K562 (cell line): ENCODE data around the gene FBLN2. TPM values are rescaled to one million over a fixed set of nuclear protein-coding genes. Genes with fewer than 3 reads are reported as not detected.

Experiments used
- ATAC-seq: fragments of 200-7000 bp; cut with Tn5 transposase; 3 replicates; pipeline ENCODE4 v1.9.1; 2020; ENCODE audit warnings: moderate library complexity
- BruUV-seq: library from RNA; stranded (reverse); fragments of 400-500 nt; replicated peaks from 2 replicates; lab custom pipeline; 2021; lab: Mats Ljungman, UMichigan
- CTCF ChIA-PET: fragments of 300-600 bp; formaldehyde crosslinking; extraction: SDS; loops from one replicate; lab custom pipeline; 2021; ENCODE audit warnings: low intra/inter-chr PET ratio; lab: Yijun Ruan, JAX
- POLR2A ChIA-PET: fragments of 300-600, 350-650 bp; sonication (Branson Sonifier 250); formaldehyde crosslinking; extraction: SDS; loops from one replicate; lab custom pipeline; 2021; ENCODE audit warnings: antibody characterized with exemption, inconsistent platforms; lab: Yijun Ruan, JAX
- DNase-seq, 4 experiments: peaks; one replicate each; pipeline versions ENCODE4 v3.0.0 to v3.0.0-alpha.2; 2011 to 2018; ENCODE audit warnings: low spot score in 3 of 4, mixed read lengths in 3 of 4; ENCODE audit errors: extremely low read depth in 1 of 4
- FAIRE-seq: peaks from 2 replicates; lab custom pipeline; 2011; peaks lifted over from hg19 to GRCh38; lab: Jason Lieb, UNC
- H2AFZ ChIP-seq: 2 replicates; pipeline ENCODE4 v1.6.0; 2011; ENCODE audit warnings: low read depth, low read length, control low read depth, inconsistent platforms
- H3K27ac ChIP-seq: fragments of 200-600 bp; 3 replicates; pipeline ENCODE4 v1.8.0; 2011; ENCODE audit warnings: low read depth, mild to moderate bottlenecking, control low read depth, inconsistent platforms, low read length, moderate library complexity, mixed read lengths; ENCODE audit errors: extremely low read depth
- H3K27me3 ChIP-seq, 2 experiments: fragments of 300-600 bp in 1 of 2; 2 replicates in 1 of 2; 3 replicates in 1 of 2; pipeline versions ENCODE4 v1.6.0 to v1.8.0; 2011; ENCODE audit warnings: inconsistent platforms in 2 of 2, low read length in 2 of 2, mild to moderate bottlenecking in 1 of 2, mixed read lengths in 1 of 2, moderate library complexity in 1 of 2; ENCODE audit not compliant: control insufficient read depth in 2 of 2, insufficient read depth in 2 of 2
- H3K36me3 ChIP-seq: fragments of 300-600 bp; 3 replicates; pipeline ENCODE4 v1.8.0; 2011; ENCODE audit warnings: mild to moderate bottlenecking, low read length, inconsistent platforms; ENCODE audit not compliant: control insufficient read depth, insufficient read depth
- H3K4me1 ChIP-seq, 2 experiments: fragments of 200-600 bp in 1 of 2; replicated peaks in 1 of 2; 2 replicates in 1 of 2; 3 replicates in 1 of 2; pipeline versions ENCODE4 v1.5.1 to v1.8.0; 2011; ENCODE audit warnings: inconsistent platforms in 2 of 2, low read length in 2 of 2, mild to moderate bottlenecking in 1 of 2, mixed read lengths in 1 of 2, moderate library complexity in 1 of 2; ENCODE audit not compliant: control insufficient read depth in 2 of 2, insufficient read depth in 2 of 2
- H3K4me2 ChIP-seq: 2 replicates; pipeline ENCODE4 v1.6.1; 2011; ENCODE audit warnings: low read length, control low read depth, inconsistent platforms, mixed read lengths; ENCODE audit not compliant: insufficient read depth
- H3K4me3 ChIP-seq: fragments of 200-600 bp; sonication (generic), shearing (Covaris generic); 2 replicates; pipeline ENCODE4 v1.5.1; 2016; ENCODE audit warnings: control low read depth, inconsistent platforms
- H3K79me2 ChIP-seq: fragments of 200-600 bp; 3 replicates; pipeline ENCODE4 v1.8.0; 2011; ENCODE audit warnings: low read length, inconsistent platforms; ENCODE audit not compliant: control insufficient read depth, insufficient read depth
- H3K9ac ChIP-seq, 2 experiments: 2 replicates each; pipeline versions ENCODE4 v1.6.0 to v1.6.1; 2011; ENCODE audit warnings: low read depth in 2 of 2, low read length in 2 of 2, control low read depth in 1 of 2, inconsistent platforms in 1 of 2, mild to moderate bottlenecking in 1 of 2, mixed read lengths in 1 of 2; ENCODE audit not compliant: insufficient read depth in 1 of 2
- H3K9me1 ChIP-seq: one replicate; pipeline ENCODE4 v1.6.0; 2011; ENCODE audit warnings: inconsistent platforms, mild to moderate bottlenecking, low read length, moderate library complexity; ENCODE audit not compliant: control insufficient read depth, insufficient read depth
- H3K9me3 ChIP-seq: replicated peaks from 2 replicates; pipeline ENCODE4 v1.5.1; 2011; ENCODE audit warnings: low read depth, low read length, inconsistent platforms; ENCODE audit not compliant: control insufficient read depth, insufficient read depth
- H4K20me1 ChIP-seq: replicated peaks from 2 replicates; pipeline ENCODE4 v1.6.1; 2011; ENCODE audit warnings: low read length, inconsistent platforms, mixed read lengths; ENCODE audit not compliant: control insufficient read depth, insufficient read depth
- CBFB ChIP-seq: sonication (generic); formaldehyde crosslinking; IDR thresholded peaks from 2 replicates; pipeline ENCODE4 v1.4.0; 2020; ENCODE audit warnings: mild to moderate bottlenecking, missing genetic modification reagents
- CCNT2 ChIP-seq: IDR thresholded peaks from 2 replicates; pipeline ENCODE4 v1.6.1; 2011; ENCODE audit warnings: borderline replicate concordance, low read depth, mild to moderate bottlenecking, moderate library complexity, mixed read lengths, low read length; ENCODE audit not compliant: insufficient read length; ENCODE audit errors: extremely low read depth
- HCFC1 ChIP-seq: IDR thresholded peaks from 2 replicates; pipeline ENCODE4 v1.6.1; 2012; ENCODE audit warnings: low read depth, low read length, improper control_type of control experiment
- JUN ChIP-seq, 2 experiments: sonication (generic) in 1 of 2; formaldehyde crosslinking in 1 of 2; IDR thresholded peaks; 2 replicates each; pipeline versions ENCODE4 v1.6.1 to v1.8.0; 2012 to 2022; ENCODE audit warnings: borderline replicate concordance in 2 of 2, mild to moderate bottlenecking in 2 of 2, improper control_type of control experiment in 1 of 2, low read depth in 1 of 2, low read length in 1 of 2, missing genetic modification reagents in 1 of 2
- MCM2 ChIP-seq: fragments of 450-650 bp; IDR thresholded peaks from 2 replicates; pipeline ENCODE4 v1.6.1; 2017; ENCODE audit warnings: low read depth, mild to moderate bottlenecking
- ZNF583 ChIP-seq: fragments of 250-450 bp; sonication (Bioruptor Pico); IDR thresholded peaks from 2 replicates; pipeline ENCODE4 v1.4.0; 2020
- ZNF639 ChIP-seq, 2 experiments: fragments of 200-800 bp in 1 of 2; sonication (Bioruptor generic) in 1 of 2; sonication (generic) in 1 of 2; formaldehyde crosslinking in 1 of 2; IDR thresholded peaks in 1 of 2; conservative IDR thresholded peaks in 1 of 2; 2 replicates each; pipeline versions ENCODE4 v1.5.0 to v1.6.1; 2016 to 2020; ENCODE audit warnings: missing compliant biosample characterization in 1 of 2, missing genetic modification characterization in 1 of 2, missing genetic modification reagents in 1 of 2
- WGBS: fragments of 100-300 bp; shearing (Covaris generic); methylation state at CpG from one replicate; pipeline ENCODE4 v1.1.6; 2016; ENCODE audit warnings: low coverage, mixed read lengths; ENCODE audit not compliant: insufficient coverage; ENCODE audit errors: missing lambda C conversion rate; 5-methylcytosine and 5-hydroxymethylcytosine counted together
- in situ Hi-C: fragments of 300-500 bp; cut with MboI; formaldehyde crosslinking; loops from 4 replicates; pipeline ENCODE4 v1.15.0; 2018; ENCODE audit warnings: inconsistent platforms, mixed read lengths
- intact Hi-C: fragments of 100-400 bp; cut with micrococcal nuclease; formaldehyde crosslinking; loops from 2 replicates; pipeline ENCODE4 v1.14.2; 2022
- polyA plus RNA-seq, 8 experiments: library from polyadenylated mRNA; depleted of rRNA in 4 of 8; stranded (reverse) in 5 of 8; unstranded in 3 of 8; fragments of >200 nt; fragmentation: Nextera tagmentation in 2 of 8; fragmentation: Illumina TruSeq in 1 of 8; extraction: Ambion mirVana in 2 of 8; extraction: Trizol in 1 of 8; gene quantifications; 2 replicates each; pipeline versions ENCODE4 v1.2.1 to v1.2.3, GENCODE V29; 2011 to 2014; ENCODE audit warnings: inconsistent platforms in 1 of 8, missing spikeins in 1 of 8
- total RNA-seq, 7 experiments: library from RNA; depleted of rRNA in 6 of 7; stranded (reverse); fragments of >200 nt in 6 of 7; fragmentation: Illumina TruSeq in 2 of 7; extraction: Trizol in 2 of 7; gene quantifications; 2 replicates each; pipeline versions ENCODE4 v1.2.1 to v1.2.3, GENCODE V29; 2011 to 2021; ENCODE audit warnings: low replicate concordance in 1 of 7
- TF ChIP-seq, protein P1 (sequence below): sonication (generic); formaldehyde crosslinking; IDR thresholded peaks from 2 replicates; pipeline ENCODE4 v1.9.0; 2022; ENCODE audit warnings: mild to moderate bottlenecking, missing genetic modification reagents

Gene FBLN2
- total and polyA plus RNA-seq, 9 of the 15 experiments (the other 6 are each of a cell fraction or from before 2014, with no cell fraction given) = 0.03 to 0.10 (median 0.04) TPM; not detected in 6

GRCh38 chr3:13626915-13627460, 78.1 kb downstream of the FBLN2 start (continued):
- TF ChIP-seq ZNF583 (CRISPR knock-in tag) (no peak), ZNF639 (CRISPR knock-in tag; conservative IDR thresholded peaks at IDR 0.05 in 1 of 2, IDR thresholded peaks at IDR 0.05 in 1 of 2) (no peak), CCNT2 (no peak), CBFB (no peak)

- in situ Hi-C loops (no loop called here), intact Hi-C loops (no loop called here)
- FAIRE-seq (no peak), DNase-seq (no peak), ATAC-seq (no peak)
- H3K27me3 ChIP-seq = peaks cover 49 to 82% of the 10 kb centered on the region in 2 experiments; a peak in 4 of 5 replicates
- H4K20me1 ChIP-seq = peaks cover 30% of the 10 kb centered on the region
- H3K79me2 ChIP-seq = no peaks in the 10 kb centered on the region
- TF ChIP-seq HCFC1 (no peak), MCM2 (no peak), JUN (IDR thresholded peaks at IDR 0.05; ENCODE audit: borderline replicate concordance, low read depth, low read length) (no peak), JUN (CRISPR knock-in tag; IDR thresholded peaks at IDR 0.05; ENCODE audit: borderline replicate concordance) (no peak)
- TF ChIP-seq, protein P1, sequence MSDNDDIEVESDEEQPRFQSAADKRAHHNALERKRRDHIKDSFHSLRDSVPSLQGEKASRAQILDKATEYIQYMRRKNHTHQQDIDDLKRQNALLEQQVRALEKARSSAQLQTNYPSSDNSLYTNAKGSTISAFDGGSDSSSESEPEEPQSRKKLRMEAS (CRISPR knock-in tag) = no peak
- no peak overlapping the region for H3K4me3 ChIP-seq
- WGBS = 6% methylated on average over 9 of the region's 9 CpGs
- H3K4me1 ChIP-seq = peaks cover 0 to 14% of the 10 kb centered on the region in 2 experiments; a peak in 1 of 5 replicates
- H2AFZ ChIP-seq = no peak overlapping the region
- H3K4me2 ChIP-seq = no peak overlapping the region
- BruUV-seq = no TSS peak
- H3K27ac ChIP-seq = no peak overlapping the region
- H3K9me3 ChIP-seq = no peaks in the 10 kb centered on the region; the same call in 1 of the 2 replicates
- ChIA-PET POLR2A (interaction anchor here (0.6 kb wide), 2 partner anchors 41 to 1861 kb away, joined by 3 read pairs; no protein-coding TSS in a partner anchor), CTCF (no interaction called here)
- no peak overlapping the region for H3K9ac ChIP-seq
- H3K36me3 ChIP-seq = no peaks in the 10 kb centered on the region
- H3K9me1 ChIP-seq = no peaks in the 10 kb centered on the region
These were observed 78.8 kb downstream of the FBLN2 start for GRCh38 chr3:13627681-13628080.
